ENCODE data around the gene OBP2B. TPM values are rescaled to one million over a fixed set of nuclear protein-coding genes. Genes with fewer than 3 reads are reported as not detected.

OBP2B gene
- polyA plus RNA-seq, 2 of the 4 experiments (the other 2 are of a cell fraction): not detected

DNA sequence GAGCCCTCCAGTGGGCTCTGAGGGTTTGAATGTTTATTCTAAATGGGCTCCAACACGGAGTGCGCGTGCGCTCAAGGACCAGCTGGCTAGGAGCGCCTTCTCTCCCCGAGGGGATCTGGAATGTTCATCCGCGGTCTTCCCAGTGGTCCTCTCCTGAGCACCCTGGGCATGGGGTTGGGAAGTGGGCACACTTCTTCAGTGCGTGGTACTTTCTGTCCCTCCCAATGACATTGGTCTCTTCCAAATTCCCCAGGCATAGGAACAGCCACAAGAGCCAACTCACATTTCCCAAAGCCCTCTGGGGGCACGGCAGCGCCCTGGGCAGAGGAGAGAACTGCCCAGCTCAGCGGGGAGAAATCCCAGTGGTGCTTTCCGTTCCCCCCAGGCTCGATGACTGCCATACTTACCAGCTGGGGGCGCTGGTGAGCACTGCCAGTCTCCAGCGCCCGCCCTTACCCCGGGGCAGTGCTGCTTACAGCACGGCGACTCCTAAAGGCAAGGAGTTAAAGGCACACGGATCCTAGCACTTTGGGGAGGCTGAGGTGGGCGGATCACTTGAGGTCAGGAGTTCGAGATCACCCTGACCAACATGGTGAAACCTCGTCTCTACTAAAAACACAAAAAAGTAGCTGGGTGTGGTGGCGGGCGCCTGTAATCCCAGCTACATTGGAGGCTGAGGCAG is 29.9 kb upstream of the OBP2B start (continued):
- TF ChIP-seq, protein P1, sequence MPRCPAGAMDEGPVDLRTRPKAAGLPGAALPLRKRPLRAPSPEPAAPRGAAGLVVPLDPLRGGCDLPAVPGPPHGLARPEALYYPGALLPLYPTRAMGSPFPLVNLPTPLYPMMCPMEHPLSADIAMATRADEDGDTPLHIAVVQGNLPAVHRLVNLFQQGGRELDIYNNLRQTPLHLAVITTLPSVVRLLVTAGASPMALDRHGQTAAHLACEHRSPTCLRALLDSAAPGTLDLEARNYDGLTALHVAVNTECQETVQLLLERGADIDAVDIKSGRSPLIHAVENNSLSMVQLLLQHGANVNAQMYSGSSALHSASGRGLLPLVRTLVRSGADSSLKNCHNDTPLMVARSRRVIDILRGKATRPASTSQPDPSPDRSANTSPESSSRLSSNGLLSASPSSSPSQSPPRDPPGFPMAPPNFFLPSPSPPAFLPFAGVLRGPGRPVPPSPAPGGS (IDR thresholded peaks at IDR 0.05): no peak
- no peak for TF ChIP-seq NR3C1 (IDR thresholded peaks at IDR 0.05)
- TF ChIP-seq MYC (IDR thresholded peaks at IDR 0.05; ENCODE audit: borderline replicate concordance, low read length): no peak
- TF ChIP-seq BHLHE40 (IDR thresholded peaks at IDR 0.05; ENCODE audit: low read depth, low read length): no peak
- no peak for TF ChIP-seq POLR2AphosphoS2 (conservative IDR thresholded peaks at IDR 0.05; ENCODE audit: low read length)
- TF ChIP-seq NFE2L2 (conservative IDR thresholded peaks at IDR 0.05; ENCODE audit: low read length): no peak
- TF ChIP-seq HOXB5 (CRISPR knock-in tag; IDR thresholded peaks at IDR 0.05): no peak
- no peak for TF ChIP-seq KDM5A (IDR thresholded peaks at IDR 0.05)
- TF ChIP-seq, protein P2, sequence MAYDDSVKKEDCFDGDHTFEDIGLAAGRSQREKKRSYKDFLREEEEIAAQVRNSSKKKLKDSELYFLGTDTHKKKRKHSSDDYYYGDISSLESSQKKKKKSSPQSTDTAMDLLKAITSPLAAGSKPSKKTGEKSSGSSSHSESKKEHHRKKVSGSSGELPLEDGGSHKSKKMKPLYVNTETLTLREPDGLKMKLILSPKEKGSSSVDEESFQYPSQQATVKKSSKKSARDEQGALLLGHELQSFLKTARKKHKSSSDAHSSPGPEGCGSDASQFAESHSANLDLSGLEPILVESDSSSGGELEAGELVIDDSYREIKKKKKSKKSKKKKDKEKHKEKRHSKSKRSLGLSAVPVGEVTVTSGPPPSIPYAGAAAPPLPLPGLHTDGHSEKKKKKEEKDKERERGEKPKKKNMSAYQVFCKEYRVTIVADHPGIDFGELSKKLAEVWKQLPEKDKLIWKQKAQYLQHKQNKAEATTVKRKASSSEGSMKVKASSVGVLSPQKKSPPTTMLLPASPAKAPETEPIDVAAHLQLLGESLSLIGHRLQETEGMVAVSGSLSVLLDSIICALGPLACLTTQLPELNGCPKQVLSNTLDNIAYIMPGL (CRISPR knock-in tag; IDR thresholded peaks at IDR 0.05; ENCODE audit: borderline replicate concordance): no peak; the same call in 1 of the 2 replicates
- TF ChIP-seq POLR2A (IDR thresholded peaks at IDR 0.05; ENCODE audit: low read length): no peak; the same call in 1 of the 2 replicates
- TF ChIP-seq ZSCAN20 (CRISPR knock-in tag; IDR thresholded peaks at IDR 0.05): no peak
- no peak for TF ChIP-seq HDAC2 (IDR thresholded peaks at IDR 0.05)
- TF ChIP-seq RCOR1 (IDR thresholded peaks at IDR 0.05; ENCODE audit: low read depth, low read length): no peak
- no peak for TF ChIP-seq ESRRA (IDR thresholded peaks at IDR 0.05; ENCODE audit: borderline replicate concordance, low read length)
- TF ChIP-seq, protein P3, sequence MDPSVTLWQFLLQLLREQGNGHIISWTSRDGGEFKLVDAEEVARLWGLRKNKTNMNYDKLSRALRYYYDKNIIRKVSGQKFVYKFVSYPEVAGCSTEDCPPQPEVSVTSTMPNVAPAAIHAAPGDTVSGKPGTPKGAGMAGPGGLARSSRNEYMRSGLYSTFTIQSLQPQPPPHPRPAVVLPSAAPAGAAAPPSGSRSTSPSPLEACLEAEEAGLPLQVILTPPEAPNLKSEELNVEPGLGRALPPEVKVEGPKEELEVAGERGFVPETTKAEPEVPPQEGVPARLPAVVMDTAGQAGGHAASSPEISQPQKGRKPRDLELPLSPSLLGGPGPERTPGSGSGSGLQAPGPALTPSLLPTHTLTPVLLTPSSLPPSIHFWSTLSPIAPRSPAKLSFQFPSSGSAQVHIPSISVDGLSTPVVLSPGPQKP (IDR thresholded peaks at IDR 0.05; ENCODE audit: low read depth, low read length): no peak
- TF ChIP-seq JUN (IDR thresholded peaks at IDR 0.05): peak in 1 of 2 experiments; percentile 21; a peak in 1 of 5 replicates
- no peak for TF ChIP-seq EHF (CRISPR knock-in tag; IDR thresholded peaks at IDR 0.05)
- no peak for TF ChIP-seq HOXB13 (CRISPR knock-in tag; IDR thresholded peaks at IDR 0.05; ENCODE audit: low read depth)
- TF ChIP-seq HOXA7 (CRISPR knock-in tag; IDR thresholded peaks at IDR 0.05): no peak
- TF ChIP-seq EHMT2 (IDR thresholded peaks at IDR 0.05; ENCODE audit: low read depth): no peak
- TF ChIP-seq RAD21 (conservative IDR thresholded peaks at IDR 0.05 in 1 of 2, IDR thresholded peaks at IDR 0.05 in 1 of 2): peak; percentile 60 to 64; a peak in 4 of 5 replicates
- TF ChIP-seq, protein P4, sequence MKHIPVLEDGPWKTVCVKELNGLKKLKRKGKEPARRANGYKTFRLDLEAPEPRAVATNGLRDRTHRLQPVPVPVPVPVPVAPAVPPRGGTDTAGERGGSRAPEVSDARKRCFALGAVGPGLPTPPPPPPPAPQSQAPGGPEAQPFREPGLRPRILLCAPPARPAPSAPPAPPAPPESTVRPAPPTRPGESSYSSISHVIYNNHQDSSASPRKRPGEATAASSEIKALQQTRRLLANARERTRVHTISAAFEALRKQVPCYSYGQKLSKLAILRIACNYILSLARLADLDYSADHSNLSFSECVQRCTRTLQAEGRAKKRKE (CRISPR knock-in tag; IDR thresholded peaks at IDR 0.05; ENCODE audit: low read depth): peak; percentile 35; the same call in 1 of the 2 replicates
- TF ChIP-seq CBX2 (IDR thresholded peaks at IDR 0.05; ENCODE audit: borderline replicate concordance, low read depth): no peak
- TF ChIP-seq ZNF302 (CRISPR knock-in tag; IDR thresholded peaks at IDR 0.05): no peak
- TF ChIP-seq GATA3 (IDR thresholded peaks at IDR 0.05; ENCODE audit: borderline replicate concordance): no peak
- TF ChIP-seq RFX5 (IDR thresholded peaks at IDR 0.05): no peak
- TF ChIP-seq, protein P5, sequence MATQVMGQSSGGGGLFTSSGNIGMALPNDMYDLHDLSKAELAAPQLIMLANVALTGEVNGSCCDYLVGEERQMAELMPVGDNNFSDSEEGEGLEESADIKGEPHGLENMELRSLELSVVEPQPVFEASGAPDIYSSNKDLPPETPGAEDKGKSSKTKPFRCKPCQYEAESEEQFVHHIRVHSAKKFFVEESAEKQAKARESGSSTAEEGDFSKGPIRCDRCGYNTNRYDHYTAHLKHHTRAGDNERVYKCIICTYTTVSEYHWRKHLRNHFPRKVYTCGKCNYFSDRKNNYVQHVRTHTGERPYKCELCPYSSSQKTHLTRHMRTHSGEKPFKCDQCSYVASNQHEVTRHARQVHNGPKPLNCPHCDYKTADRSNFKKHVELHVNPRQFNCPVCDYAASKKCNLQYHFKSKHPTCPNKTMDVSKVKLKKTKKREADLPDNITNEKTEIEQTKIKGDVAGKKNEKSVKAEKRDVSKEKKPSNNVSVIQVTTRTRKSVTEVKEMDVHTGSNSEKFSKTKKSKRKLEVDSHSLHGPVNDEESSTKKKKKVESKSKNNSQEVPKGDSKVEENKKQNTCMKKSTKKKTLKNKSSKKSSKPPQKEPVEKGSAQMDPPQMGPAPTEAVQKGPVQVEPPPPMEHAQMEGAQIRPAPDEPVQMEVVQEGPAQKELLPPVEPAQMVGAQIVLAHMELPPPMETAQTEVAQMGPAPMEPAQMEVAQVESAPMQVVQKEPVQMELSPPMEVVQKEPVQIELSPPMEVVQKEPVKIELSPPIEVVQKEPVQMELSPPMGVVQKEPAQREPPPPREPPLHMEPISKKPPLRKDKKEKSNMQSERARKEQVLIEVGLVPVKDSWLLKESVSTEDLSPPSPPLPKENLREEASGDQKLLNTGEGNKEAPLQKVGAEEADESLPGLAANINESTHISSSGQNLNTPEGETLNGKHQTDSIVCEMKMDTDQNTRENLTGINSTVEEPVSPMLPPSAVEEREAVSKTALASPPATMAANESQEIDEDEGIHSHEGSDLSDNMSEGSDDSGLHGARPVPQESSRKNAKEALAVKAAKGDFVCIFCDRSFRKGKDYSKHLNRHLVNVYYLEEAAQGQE (IDR thresholded peaks at IDR 0.05): no peak
- TF ChIP-seq, protein P6, sequence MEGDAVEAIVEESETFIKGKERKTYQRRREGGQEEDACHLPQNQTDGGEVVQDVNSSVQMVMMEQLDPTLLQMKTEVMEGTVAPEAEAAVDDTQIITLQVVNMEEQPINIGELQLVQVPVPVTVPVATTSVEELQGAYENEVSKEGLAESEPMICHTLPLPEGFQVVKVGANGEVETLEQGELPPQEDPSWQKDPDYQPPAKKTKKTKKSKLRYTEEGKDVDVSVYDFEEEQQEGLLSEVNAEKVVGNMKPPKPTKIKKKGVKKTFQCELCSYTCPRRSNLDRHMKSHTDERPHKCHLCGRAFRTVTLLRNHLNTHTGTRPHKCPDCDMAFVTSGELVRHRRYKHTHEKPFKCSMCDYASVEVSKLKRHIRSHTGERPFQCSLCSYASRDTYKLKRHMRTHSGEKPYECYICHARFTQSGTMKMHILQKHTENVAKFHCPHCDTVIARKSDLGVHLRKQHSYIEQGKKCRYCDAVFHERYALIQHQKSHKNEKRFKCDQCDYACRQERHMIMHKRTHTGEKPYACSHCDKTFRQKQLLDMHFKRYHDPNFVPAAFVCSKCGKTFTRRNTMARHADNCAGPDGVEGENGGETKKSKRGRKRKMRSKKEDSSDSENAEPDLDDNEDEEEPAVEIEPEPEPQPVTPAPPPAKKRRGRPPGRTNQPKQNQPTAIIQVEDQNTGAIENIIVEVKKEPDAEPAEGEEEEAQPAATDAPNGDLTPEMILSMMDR (IDR thresholded peaks at IDR 0.05): peak; percentile 97
- TF ChIP-seq, protein P7, sequence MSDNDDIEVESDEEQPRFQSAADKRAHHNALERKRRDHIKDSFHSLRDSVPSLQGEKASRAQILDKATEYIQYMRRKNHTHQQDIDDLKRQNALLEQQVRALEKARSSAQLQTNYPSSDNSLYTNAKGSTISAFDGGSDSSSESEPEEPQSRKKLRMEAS (IDR thresholded peaks at IDR 0.05): 0 out of 2 replicates have a peak, but pooled peaks have one; percentile 73
- TF ChIP-seq, protein P8, sequence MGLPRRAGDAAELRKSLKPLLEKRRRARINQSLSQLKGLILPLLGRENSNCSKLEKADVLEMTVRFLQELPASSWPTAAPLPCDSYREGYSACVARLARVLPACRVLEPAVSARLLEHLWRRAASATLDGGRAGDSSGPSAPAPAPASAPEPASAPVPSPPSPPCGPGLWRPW (IDR thresholded peaks at IDR 0.05): no peak
- TF ChIP-seq MAZ (IDR thresholded peaks at IDR 0.05; ENCODE audit: borderline replicate concordance, low read depth, low read length): 0 out of 2 replicates have a peak, but pooled peaks have one; percentile 59
